ENCODE measurements around the gene FAM118A.
"Not testable (repeated sequence)": the region's sequence is repeated elsewhere in the genome, so short reads cannot be mapped to it uniquely, and the experiment has no call there.

The FAM118A gene

DNA sequence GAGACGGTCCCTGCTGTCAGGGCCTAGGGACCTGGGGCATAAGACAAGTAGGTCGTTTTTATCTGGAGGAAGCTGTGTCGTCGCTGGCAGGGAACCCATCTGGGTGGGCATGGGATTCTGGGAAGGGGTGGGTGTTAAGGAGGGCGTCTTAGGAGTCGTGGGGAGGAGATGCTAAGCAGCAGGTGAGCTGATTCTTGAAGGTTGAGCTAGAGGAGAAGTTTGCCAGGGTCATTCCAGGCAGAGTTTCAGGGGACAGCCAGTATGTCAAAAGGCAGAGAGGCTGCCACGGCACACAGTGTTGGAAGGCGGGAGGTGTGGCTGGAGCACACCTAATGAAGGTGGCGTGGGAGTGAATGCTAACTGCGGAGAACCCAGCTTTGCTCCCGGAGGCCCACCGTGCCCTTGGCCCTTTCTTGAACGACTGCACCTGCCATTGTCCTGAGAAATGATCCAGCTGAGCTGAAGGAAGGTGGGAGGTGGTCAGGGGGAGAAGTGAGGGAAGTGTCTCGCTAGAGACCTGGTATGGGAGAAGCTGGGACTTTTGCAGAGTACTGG lies 1.3 kb downstream of the FAM118A start:
- DNase-seq: no peak

DNA sequence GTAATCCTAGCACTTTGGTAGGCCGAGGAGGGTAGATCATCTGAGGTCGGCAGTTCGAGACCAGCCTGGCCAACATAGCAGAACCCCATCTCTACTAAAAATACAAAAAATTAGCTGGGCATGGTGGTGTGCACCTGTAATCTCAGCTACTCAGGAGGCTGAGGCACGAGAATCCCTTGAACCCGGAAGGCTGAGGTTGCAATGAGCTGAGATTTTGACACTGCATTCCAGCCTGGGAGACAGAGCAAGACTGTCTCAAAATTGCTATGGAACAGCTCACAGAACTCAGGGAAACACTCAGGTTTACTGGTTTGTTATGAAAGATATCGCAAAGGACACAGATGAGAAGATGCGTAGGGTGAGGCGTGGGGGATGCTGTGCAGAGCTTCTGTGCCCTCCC lies 2.7 kb downstream of the FAM118A start:
- DNase-seq: no peak

DNA sequence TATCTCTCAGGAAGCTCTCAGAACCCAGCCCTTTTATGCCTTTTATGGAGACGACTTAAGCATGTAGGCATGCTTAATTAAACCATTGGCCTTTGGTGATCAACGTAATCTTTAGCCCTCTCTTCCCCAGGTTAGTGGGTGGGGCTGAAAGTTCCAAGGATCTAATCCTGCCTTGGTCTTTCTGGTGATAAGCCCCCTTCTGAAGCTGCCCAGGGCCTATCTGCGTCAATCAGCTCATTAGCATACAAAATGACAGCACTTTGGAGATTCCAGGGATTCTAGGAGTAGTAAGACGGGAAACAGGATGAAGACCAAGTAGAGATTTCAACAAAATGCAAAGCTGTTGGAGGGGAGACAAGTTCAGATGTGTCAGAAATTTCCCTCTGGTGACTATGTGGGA lies 3.1 kb downstream of the FAM118A start:
- no peak for DNase-seq

DNA sequence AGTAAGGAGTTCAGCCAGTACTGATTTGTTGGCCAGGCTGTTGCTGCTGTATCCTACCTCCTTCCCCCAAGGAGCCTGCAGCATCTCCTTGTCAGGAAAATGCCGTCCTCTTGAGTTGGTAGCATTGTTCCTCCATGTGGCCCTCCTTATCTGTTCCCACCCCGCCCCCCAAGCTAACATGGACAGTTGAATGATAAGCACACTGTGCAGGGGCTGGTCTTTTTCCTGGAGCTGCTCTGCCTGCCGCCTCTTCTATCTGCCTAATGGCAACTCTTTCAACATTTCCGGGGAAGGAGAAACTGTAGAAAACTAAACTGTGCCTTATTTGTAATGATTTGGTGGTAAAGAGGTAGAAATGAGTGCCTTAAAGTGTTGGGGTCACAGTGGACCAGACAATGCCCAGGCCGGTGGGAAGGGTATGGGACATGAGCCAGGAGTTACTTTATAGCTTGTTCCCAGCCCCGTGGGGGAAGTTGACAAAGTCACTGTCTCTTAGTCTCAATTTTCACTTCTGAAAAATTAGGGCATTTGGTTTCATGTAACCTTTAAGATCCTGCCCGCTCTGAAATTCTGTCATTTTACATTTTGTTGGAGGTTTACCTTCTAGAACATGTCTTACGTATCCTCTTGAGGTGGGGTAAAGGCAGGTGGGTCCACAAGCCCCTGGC lies 4.5 kb downstream of the FAM118A start:
- no peak for DNase-seq

DNA sequence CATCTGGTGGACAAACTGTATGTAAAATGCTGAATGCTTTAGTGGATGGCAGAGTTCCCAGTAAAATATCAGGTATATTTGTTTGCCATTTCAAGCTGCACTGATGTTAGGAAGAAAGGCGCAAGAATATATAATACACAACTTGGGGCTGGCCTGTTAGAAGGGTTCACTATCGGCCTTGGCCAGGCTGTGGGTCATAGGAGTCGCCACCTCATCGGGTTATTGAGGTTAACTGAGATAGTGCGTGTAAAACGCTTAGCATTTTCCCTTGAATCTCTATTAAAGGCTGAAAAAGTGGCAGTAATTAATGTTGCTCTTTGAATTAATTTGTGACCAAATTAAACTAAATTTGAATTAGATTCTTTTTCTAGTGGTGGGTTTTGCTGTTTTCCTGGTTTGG lies 5.1 kb downstream of the FAM118A start:
- no peak for DNase-seq

DNA sequence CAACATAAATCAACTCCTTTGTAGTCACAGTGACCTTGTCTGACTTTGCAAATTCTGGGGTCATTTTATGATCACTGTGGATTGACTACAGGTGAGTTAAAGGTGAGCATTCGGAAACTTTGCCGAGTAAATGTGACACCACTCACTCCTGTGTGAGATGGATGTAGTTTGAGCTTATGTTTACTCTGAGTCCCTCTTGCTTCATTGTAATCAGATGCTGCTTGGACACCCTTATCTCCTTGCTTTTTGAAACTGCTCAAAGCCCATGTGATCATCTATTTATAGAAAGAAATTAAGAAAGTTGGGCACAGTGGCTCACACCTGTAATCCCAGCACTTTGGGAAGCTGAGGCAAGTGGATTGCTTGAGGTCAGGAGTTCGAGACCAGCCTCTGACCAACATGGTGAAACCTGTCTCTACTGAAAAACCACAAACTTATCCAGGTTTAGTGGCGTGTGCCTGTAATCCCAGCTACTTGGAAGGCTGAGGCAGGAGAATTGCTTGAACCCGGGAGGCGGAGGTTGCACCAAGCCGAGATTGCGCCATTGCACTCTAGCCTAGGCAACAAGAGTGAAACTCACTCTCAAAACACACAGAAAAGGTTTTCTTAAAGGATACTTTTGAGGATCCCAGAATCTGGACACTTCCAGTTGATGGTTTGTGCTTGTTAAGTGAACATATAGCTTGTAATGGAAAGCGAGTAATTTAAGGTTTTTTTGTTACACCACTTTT lies 7.2 kb downstream of the FAM118A start:
- DNase-seq: no peak

DNA sequence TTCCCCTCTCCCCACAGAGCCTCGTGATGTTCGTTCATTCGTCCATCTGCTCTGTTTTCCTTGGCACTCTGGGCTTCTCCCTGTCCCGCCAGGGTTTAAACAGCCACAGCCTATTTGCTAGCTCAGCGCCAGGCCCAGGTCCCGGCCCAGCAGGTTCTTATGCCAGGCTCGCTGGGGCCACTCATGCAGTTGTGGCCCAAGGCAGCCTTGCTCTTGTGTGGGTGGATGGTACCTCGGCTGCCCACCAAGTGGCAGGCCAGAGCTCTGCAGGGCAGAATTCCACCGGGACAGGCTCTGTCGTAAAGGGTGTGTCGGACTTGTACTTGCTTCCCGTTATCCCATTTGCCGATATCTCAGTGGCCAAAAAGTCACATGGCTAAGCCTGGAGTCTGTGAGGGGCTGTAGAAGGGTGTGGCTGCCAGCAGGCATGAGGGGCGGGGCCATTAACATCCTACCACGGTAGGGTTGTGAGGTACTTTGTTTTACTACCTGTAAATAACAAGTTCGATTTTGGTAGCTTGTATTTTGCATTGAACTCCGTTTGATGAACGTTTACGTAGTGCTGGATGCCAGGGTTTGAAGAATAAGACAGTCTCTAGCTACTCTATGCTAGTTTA lies 7.9 kb downstream of the FAM118A start:
- DNase-seq: no peak

DNA sequence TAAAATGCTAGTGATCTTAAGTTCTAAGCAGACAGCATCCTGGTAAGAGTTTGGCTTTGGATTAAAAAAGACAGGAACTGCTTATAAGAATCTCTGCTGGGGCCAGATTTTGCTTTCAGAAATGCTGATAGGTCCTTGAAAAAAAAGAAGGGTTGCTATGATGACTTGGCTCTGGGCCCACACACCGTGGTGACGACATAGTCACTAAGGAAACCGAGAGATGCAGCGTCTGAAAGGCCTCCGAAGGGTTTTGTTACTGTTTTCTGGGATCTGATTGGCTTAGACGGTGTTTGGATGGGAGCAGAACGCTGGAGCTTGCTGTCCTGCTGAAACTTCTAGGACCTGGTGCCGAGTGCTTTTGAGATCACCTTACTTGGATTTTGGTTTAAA lies 8.4 kb downstream of the FAM118A start:
- peak; percentile 38 for DNase-seq

DNA sequence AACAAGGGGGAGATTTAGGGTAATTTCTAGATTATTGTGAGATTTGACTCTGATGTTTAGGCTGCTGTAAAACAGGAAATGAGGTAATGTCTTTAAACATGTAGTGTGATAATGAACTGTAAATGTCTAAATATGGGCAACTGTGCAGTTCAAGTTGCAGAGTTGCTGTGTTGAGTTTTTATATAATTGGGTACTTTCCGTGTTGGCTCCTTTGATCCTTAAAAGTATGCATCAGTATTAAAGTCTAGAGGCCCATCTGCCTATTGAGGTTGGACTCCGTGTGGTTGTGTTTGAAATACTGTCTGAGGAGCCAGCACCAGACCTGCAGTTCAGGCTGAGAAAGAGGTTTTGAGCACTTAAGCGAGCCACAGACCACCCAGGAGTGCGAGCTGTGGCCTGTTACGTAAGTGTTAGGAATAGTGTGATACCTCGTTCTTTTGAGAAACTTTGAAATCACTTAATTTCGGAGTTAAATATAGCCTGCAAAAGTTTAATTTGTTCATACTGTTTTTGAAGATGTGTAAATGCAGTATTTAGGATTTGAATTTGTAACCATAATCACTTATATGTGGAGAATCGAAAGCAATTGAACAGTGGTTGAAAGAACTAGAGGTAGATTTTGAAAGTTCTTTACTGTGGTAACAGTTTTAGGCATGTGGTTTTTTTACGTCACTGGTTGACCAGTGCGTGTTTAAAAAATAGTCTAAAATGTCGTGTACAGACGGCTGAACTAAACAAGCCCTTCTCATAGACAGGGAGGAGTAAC lies 9.0 kb downstream of the FAM118A start:
- no peak for DNase-seq

DNA sequence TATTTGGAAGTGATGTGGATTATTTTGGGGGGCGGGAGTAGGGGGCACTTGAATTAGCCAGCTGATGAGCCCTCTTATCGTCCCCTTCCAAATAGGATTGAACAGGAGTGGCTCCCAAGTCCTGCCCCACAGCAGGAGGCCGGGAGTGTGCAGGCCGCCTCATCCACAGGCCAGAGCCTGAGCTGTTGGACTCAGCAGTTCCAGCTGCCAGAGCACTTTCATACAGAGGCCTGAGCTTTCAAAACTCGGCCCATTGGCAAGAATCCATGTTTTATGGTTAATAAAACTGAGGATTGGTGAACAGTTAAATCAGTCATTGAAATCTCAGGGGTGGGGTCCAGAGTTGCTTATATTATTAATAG lies 9.6 kb downstream of the FAM118A start:
- no peak for DNase-seq

DNA sequence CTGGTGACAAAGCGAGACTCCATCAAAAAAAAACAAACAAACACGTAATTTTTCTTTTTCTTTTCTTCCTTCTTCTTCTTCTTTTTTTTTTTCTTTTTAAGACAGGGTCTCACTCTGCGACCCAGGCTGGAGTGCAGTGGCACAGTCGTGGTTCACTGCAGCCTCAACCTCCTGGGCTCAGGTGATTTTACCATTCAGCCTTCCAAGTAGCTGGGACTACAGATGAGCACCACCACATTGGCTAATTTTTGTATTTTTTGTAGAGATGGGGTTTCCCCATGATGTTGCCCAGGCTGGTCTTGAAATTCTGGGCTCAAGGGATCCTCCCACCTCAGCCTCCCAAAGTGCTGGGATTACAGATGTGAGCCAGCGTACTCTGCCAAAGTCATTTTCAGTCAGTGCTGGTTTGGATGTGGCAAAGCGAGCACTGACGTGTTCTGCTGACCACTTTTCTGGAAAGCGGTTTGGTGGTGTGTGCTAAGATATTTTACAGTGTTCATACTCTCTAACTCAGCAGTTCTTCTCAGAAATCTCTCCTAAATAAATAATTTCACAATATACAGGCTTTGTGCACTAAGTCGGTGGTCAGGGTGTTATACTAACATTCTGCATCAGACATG lies 10.7 kb downstream of the FAM118A start:
- DNase-seq: no peak

DNA sequence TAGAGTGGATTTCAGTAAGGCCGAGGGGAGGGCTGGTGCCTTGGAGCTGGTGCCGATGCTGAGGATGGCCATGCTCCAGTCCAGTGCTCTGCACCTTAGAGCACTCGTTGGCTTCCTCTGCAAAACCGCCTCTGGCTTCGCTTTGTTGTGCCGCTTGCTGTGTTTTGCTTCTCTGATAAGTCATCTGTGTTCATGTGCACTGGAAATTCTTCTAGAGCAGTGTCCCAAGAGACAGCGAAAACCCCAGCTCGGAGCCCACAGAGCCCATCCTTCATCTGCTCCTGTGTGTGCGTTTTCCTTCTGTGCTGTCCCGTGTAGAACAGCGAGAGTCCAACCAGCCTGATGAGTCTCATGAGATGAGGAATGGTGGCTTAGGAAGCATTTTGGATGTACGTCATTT lies 12.1 kb downstream of the FAM118A start:
- no peak for DNase-seq

DNA sequence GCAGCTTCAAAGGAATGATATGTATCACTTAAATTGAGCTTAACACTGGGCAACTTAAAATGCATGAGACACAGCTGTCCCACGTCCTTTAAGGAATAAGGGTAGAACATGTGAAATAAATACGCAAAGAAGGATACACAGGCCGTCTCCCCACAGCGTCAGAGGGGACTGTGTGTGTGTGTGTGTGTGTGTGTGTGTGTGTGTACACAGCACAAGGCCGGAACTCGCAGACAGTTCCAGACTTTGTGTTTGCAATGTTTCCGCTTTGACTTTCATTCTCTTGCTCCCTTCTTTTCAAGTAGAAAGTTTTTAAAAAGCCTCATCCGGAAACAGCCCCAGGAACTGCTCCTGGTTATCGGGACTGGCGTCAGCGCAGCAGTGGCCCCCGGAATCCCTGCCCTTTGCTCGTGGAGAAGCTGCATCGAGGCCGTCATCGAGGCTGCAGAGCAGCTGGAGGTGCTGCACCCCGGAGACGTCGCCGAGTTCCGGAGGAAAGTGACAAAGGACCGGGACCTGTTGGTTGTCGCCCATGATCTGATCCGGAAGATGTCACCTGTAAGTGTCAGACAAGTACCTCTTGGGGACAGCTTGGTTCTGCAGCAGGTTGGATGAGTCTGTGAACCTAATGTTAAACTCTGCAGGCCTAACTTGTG lies 13.3 kb downstream of the FAM118A start:
- no peak for DNase-seq

DNA sequence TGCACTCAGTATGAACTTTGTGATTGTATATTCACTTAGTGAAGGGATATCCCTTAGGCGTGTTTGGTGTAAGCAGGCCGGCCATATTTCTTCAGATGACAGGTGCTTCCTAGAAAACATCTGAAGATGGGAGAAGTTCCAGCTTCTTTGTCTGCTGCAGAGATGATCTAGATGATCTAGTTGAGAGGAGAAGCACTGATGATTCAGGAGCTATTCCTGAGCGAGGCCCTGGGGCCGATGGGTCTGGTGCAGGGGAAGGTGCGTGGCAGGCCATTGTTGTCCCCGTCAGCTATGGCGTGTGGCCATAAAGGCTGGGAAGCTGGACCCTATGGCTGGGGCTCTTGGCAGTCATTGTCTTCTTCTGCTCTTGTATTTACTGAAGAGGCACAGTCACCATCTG lies 14.0 kb downstream of the FAM118A start:
- no peak for DNase-seq

DNA sequence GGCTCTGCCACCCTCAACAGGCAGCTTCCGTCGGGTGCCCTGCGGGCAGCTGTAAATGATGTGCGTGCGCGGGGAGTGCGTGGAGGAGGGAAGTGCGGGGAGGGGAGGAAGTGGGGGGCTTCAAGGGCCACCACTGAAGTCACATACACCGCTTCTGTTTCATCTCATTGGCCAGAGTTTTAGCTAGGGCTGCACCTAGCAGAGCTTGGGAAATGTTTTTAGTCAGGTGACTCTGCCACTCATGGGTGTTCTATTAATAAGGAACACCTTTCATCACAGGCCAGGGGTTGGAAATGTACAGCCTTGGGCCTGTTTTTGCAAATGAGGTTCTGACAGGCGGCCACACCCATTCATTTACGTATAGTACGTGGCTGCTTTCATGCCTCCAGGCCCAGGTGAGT lies 14.6 kb downstream of the FAM118A start:
- DNase-seq: no peak

DNA sequence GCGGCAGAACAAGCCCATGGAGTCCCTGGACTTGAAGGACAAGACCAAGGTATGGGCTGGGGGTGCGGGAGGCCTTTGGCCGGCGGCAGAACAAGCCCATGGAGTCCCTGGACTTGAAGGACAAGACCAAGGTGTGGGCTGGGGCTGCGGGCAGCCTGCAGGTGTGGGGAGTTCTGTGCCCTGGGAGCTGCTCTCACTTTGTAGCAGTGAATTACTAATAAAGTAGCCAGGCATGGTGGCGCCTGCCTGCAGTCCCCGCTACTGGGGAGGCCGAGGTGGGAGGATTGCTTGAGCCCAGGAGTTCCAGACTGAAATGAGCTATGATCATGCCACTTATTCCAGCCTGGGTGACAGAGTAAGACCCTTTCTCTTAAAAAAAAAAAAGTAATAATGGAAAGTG lies 18.5 kb downstream of the FAM118A start:
- DNase-seq: not testable (repeated sequence)

DNA sequence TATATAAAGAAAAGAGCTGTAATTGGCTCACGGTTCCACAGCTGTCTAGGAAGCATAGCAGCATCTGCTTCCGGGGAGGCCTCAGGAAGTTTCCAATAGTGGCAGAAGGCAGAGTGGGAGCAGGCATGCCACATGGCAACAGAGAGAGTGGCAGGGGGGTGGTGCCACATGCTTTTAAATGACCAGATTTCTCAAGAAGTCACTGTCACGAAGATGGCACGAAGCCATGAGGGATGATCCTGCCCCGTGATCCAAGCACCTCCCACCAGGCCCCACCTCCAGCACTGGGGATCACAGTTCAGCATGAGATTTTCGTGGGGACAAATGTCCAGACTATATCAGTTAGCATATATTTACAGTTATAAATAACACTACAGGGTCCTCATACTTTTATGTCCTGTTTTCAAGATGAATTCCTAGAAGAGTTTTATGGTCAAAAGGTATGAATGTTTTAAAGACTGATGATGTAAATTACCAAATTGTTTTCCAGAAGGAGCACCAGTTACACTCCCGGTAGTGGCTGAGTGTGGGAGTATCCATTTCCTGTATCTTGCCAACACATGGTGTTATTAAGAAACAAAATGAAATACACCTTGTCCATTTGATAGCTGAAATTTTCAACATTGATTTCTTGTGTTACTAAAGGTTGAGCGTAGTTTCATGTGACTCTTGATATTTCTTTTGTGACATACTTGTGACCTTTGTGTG lies 19.2 kb downstream of the FAM118A start:
- DNase-seq: no peak

DNA sequence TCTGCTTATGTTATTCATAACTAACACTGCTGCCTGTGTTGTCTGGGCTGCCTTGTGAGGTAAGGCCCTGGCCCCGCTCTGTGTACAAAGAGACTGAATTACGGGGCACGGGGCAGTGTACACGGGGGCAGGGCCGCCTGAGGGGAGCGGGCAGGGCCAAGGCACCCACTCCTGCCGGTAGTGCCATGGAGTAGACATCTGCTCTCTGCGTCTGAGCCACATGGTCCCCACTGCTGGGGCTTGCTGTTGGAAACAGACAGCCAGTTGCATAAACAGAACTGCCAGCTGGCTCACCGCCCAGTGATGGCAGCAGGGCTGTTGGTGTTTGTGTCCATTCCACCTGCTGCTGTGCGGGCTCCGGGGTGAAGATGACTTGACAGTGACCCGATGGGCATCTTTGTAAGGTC lies 19.8 kb downstream of the FAM118A start:
- DNase-seq: no peak

DNA sequence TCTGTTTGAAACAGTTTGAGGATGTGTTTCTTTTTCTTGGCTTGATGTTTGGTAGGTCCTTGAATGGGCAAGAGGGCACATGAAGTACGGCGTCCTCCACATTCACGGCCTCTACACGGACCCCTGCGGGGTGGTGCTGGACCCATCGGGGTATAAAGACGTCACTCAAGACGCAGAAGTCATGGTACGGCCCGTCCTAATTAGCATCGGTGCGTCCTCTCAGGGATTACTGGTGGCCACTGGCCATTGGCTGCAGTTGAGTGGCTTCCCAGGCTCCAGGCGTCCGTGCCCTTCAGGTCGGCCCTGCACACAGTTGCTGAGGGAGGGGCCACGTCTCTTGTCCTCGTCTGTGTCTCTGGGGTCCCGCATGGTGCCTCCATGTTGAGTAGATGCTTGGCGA lies 20.8 kb downstream of the FAM118A start:
- no peak for DNase-seq

DNA sequence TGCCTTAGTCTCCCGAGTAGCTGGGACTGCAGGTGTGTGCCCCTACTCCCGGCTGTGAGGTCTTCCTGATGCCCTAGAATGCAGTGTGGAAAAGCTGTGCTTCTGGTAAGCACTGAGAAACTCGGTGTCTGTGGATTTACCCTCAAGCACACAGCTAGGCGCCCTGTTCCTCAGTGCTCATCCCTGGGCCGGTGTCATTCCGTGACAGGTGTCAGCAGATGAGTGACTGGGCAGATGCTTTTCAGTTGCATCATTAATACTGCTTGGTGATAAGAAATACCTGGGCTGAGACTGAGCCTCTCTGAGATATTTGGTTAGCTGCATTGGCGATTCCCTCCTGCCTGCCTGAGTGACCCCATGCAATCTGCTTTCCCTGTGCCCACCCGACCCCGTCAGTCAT lies 21.8 kb downstream of the FAM118A start:
- DNase-seq: no peak

DNA sequence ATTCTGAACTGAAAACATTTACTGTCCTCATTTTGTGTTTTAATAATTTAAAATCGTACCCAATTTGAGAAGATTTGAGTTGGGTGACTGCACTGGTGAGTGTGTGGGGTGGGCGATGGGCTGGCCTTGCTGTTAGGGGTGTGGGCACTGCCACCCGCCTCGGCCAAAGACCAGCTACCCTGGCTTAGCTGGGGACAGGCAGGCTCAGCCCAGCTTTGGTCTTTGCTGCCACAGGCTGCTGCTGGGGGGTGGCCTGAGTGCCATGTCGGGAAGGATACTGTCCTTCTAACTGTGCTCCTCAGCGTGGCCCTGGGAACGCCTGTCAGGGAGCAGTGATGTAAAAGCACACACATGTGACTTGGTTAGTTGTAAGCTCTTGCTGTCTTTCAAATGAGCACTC lies 22.3 kb downstream of the FAM118A start:
- DNase-seq: no peak

DNA sequence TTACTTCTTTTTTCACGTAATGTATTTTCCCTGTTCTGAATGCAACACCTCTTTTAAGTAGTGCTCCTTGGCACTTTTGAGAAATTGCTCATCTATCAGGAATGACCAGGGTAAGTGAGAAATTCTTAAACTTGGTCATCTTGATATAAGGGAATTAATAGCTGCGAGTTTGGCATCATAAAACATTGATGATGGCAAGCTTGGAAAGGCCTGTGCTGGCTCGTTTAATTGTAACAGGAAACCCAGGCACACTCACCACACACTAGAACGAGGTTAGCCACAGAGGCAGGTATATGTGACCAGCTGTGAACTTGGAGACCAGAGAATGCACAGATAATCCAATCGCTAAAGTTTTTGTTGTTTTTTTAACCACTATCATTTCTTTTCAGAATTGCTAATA lies 24.3 kb downstream of the FAM118A start:
- no peak for DNase-seq
